Inferior parietal cortex (tissue), 1 donor: ENCODE data around the gene MTHFR.
A peak's percentile ranks its signal among the peaks of the same experiment; 100 is the strongest.

Experiments
- DNase-seq: peaks from one replicate; pipeline ENCODE4 v3.0.0-alpha.2; 2016; ENCODE audit errors: extremely low spot score

The MTHFR gene

GRCh38 chr1:11797525-11798216 is 8.1 kb downstream of the MTHFR start:
- DNase-seq = no peak

- DNase-seq = no peak
Observed at GRCh38 chr1:11796036-11796828, 9.5 kb downstream of the MTHFR start.

GRCh38 chr1:11795238-11795890 is 10.4 kb downstream of the MTHFR start:
- no peak for DNase-seq

GRCh38 chr1:11794446-11795237 is 11.1 kb downstream of the MTHFR start:
- DNase-seq = no peak

GRCh38 chr1:11793819-11794218 is 11.9 kb downstream of the MTHFR start:
- DNase-seq = no peak

GRCh38 chr1:11792106-11792505 is 13.7 kb downstream of the MTHFR start:
- no peak for DNase-seq

- DNase-seq = peak; percentile 63
Observed at GRCh38 chr1:11790880-11791715, 14.7 kb downstream of the MTHFR start.

- DNase-seq = no peak
Observed at GRCh38 chr1:11790101-11790879, 15.5 kb downstream of the MTHFR start.

- DNase-seq = no peak
Observed at GRCh38 chr1:11789126-11790067, 16.4 kb downstream of the MTHFR start.

- DNase-seq = no peak
Observed at GRCh38 chr1:11788549-11789053, 17.2 kb downstream of the MTHFR start.

- DNase-seq = no peak
Observed at GRCh38 chr1:11787804-11788436, 17.8 kb downstream of the MTHFR start.

GRCh38 chr1:11787251-11787803 is 18.4 kb downstream of the MTHFR start:
- DNase-seq = no peak

GRCh38 chr1:11786168-11786567 is 19.6 kb downstream of the MTHFR start:
- no peak for DNase-seq

- peak; percentile 57 for DNase-seq
Observed at GRCh38 chr1:11784993-11785769, 20.6 kb downstream of the MTHFR start.

- no peak for DNase-seq
Observed at GRCh38 chr1:11784256-11784992, 21.3 kb downstream of the MTHFR start.

- DNase-seq = no peak
Observed at GRCh38 chr1:11783556-11783955, 22.2 kb downstream of the MTHFR start.
